Keratinocyte (primary cell): ENCODE results near the gene KPNA4.

Source experiments
- EZH2 ChIP-seq: IDR thresholded peaks from one replicate; pipeline ENCODE4 v1.6.1; 2012; ENCODE audit warnings: inconsistent platforms, mild to moderate bottlenecking, low read length, moderate library complexity
- TF ChIP-seq, protein P1 (sequence below), 3 experiments: IDR thresholded peaks in 1 of 3; conservative IDR thresholded peaks in 1 of 3; optimal IDR thresholded peaks in 1 of 3; 2 replicates in 2 of 3; 3 replicates in 1 of 3; pipeline versions ENCODE3 to v1.5.1; 2011; ENCODE audit warnings: low read length in 3 of 3, mild to moderate bottlenecking in 3 of 3, moderate library complexity in 2 of 3, control low read depth in 1 of 3, inconsistent platforms in 1 of 3; ENCODE audit not compliant: insufficient read depth in 2 of 3; ENCODE audit errors: extremely low read depth in 1 of 3

DNA sequence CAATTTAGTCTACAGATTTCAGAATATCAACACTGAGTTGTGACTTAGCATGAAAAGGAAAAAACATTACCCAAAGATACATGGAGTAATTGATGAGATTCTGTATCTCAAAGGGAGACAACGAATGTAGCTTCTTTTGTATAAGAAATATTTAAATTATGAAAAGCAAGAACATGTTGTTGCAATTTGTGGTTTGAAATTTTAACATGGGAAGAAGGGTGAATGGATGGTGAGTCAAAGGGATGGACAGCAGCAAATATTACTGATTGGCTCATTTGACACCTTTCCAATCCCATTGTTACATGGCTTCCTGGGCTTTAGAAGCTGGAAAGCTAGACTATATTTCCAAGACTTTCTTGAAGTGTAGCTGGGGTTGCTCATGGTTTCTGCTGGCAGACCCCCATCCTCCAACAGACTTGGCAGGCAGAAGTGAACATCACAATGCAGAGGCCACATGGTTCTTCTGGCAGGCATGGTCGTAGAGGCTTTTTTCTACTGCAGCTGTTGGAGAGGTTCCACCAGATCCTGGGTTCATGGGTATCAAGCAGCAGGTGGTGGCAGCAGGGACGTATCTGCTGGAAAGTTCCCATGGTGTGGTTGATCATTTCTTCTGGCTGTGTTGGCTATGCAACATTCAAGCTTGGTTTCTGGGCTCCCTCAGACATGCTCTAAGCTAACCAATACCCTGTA is 47.2 kb upstream of the KPNA4 start:
- TF ChIP-seq, protein P1, sequence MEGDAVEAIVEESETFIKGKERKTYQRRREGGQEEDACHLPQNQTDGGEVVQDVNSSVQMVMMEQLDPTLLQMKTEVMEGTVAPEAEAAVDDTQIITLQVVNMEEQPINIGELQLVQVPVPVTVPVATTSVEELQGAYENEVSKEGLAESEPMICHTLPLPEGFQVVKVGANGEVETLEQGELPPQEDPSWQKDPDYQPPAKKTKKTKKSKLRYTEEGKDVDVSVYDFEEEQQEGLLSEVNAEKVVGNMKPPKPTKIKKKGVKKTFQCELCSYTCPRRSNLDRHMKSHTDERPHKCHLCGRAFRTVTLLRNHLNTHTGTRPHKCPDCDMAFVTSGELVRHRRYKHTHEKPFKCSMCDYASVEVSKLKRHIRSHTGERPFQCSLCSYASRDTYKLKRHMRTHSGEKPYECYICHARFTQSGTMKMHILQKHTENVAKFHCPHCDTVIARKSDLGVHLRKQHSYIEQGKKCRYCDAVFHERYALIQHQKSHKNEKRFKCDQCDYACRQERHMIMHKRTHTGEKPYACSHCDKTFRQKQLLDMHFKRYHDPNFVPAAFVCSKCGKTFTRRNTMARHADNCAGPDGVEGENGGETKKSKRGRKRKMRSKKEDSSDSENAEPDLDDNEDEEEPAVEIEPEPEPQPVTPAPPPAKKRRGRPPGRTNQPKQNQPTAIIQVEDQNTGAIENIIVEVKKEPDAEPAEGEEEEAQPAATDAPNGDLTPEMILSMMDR (optimal IDR thresholded peaks at IDR 0.05 in 1 of 3, IDR thresholded peaks at IDR 0.05 in 1 of 3, conservative IDR thresholded peaks at IDR 0.05 in 1 of 3; ENCODE audit: extremely low read depth in 1 of 3, insufficient read depth in 2 of 3, low read length in 3 of 3), result no peak
- TF ChIP-seq EZH2, result no peak
